ENCODE data around the gene AFG3L2.

Gene AFG3L2

GRCh38 chr18:12325726-12326245, 51.2 kb downstream of the AFG3L2 start:
- DNase-seq (ENCODE audit: low spot score): no peak

DNA sequence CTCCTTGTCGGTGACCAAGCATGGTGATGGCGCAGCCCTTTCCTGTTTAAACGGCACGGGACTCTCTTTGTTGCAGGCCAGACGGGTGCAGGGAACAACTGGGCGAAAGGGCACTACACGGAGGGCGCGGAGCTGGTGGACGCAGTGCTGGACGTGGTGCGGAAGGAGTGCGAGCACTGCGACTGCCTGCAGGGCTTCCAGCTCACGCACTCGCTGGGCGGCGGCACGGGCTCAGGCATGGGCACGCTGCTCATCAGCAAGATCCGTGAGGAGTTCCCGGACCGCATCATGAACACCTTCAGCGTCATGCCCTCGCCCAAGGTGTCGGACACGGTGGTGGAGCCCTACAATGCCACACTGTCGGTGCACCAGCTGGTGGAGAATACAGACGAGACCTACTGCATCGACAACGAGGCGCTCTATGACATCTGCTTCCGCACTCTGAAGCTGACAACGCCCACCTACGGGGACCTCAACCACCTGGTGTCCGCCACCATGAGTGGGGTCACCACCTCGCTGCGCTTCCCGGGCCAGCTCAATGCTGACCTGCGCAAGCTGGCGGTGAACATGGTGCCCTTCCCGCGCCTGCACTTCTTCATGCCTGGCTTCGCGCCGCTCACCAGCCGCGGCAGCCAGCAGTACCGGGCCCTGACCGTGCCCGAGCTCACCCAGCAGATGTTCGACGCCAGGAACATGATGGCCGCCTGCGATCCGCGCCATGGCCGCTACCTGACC, 51.9 kb downstream of the AFG3L2 start:
- DNase-seq (ENCODE audit: low spot score): no peak

DNA sequence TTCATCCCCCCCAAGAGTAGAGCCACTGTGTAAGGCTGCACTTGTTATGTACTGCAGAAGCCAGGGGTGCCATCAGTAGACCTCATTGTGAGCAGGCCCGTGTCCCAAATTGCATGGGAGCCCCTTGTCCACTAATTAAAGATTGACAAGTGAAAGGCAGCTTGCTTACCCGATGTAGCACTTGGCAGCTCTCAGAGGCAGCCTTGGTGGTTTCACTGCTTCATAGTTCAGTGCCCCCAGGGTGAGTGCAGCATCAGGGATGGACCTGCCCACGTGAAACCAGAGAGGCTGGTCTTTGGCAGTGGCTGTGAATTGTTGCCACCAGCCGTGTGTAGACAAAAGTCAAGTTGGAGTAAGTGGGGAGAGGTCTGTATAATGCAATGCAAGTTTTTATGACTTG, 55.7 kb downstream of the AFG3L2 start:
- DNase-seq (ENCODE audit: low spot score): no peak

DNA sequence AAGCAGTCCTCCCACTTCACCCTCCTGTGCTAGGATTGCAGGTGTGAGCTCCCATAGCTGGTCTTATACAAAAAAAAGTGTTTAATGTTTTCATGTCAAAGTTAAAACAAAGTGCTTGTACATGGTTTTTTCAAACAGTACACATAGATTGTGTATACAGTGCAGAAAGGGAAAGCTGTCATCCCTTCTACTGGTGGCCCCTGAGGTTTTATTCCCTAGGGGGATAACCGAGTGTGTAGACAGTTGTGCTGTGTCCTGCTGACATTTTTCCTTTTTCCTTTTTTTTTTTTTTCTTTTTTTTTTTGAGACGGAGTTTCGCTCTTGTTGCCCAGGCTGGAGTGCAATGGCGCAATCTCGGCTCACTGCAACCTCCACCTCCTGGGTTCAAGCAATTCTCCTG, 58.2 kb downstream of the AFG3L2 start:
- no peak for DNase-seq (ENCODE audit: low spot score)

GRCh38 chr18:12318334-12318697, 58.7 kb downstream of the AFG3L2 start:
- DNase-seq (ENCODE audit: low spot score): no peak

- no peak for DNase-seq (ENCODE audit: low spot score)
Measured at GRCh38 chr18:12317664-12318333, 59.2 kb downstream of the AFG3L2 start.

DNA sequence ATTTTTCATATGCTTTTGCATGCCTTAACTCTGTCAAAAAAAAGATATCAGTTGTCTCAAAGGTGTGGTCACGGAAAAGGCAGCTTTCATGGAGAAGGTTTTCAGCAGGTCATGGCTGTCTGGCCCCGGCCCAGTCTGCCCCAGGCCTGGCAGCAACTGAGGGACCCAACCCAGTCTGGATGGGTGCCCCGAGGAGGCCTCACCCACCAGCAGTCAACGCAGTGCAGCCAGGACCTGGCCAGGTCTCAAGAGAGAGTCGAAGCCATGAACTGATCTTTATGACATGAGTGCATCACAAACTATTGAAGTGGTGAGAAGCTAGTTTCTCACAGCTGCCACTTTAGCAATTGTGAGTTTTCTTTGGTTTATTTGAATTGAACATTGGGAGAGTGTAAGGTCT, 61.1 kb downstream of the AFG3L2 start:
- DNase-seq (ENCODE audit: low spot score): no peak

GRCh38 chr18:12315490-12315889, 61.5 kb downstream of the AFG3L2 start:
- no peak for DNase-seq (ENCODE audit: low spot score)

DNA sequence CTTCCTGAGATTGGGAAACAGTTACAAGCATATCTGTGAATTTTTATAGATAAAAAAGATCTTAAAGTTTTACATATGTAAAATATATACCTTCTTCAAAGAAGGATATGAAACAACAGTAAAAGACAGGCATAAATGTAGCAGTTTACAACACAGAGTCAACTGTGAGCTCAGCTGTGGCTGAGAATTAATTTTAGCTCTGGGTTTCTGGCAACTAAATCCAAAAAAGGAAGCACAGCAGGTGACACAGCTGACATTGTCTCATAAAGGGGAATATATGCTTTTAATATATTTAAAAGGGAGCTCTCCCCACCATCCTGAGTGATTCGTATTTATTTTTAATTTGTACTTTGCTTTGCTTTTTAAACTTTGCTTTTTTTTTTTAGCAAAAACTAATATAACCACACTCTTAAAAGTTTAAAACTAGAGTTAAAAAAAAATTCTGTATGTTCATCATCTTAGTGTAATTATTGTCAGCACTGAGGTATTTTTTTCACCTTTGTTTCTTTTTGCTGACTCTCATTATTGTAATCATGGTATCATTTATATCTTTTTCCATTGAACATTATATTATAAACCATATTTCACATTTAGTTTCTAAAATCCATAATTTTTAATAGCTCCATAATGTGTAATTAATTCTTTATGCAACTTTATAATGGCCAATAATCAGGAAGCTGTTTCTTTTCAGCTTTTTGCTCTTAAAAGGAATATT, 62.3 kb downstream of the AFG3L2 start:
- DNase-seq (ENCODE audit: low spot score): no peak

- DNase-seq (ENCODE audit: low spot score): no peak
Measured at GRCh38 chr18:12313530-12314245, 63.3 kb downstream of the AFG3L2 start.

DNA sequence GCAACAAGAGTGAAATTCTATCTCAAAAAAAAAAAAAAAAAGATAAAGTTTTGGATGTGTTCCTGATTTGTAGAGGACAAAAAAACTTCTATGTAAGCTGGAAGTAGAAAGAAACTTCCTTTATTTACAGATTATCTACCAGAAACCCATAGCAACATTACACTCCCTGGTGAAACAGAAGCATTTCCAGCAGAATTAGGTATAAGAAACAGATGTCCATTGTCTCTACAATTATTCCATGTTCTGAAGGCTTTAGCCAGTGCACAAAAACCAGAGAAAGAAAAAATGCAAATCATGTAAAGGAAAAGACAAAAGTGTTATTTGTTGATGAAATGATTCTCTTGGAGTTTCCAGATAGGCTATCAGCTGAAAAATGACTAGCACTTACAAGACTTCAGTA, 64.1 kb downstream of the AFG3L2 start:
- DNase-seq (ENCODE audit: low spot score): no peak

GRCh38 chr18:12310762-12311161, 66.3 kb downstream of the AFG3L2 start:
- DNase-seq (ENCODE audit: low spot score): no peak

- peak; percentile 41 for DNase-seq (ENCODE audit: low spot score)
Measured at GRCh38 chr18:12309683-12310198, 67.3 kb downstream of the AFG3L2 start.

GRCh38 chr18:12308386-12309100, 68.5 kb downstream of the AFG3L2 start:
- peak; percentile 83 for DNase-seq (ENCODE audit: low spot score)

- peak; percentile 46 for DNase-seq (ENCODE audit: low spot score)
Measured at GRCh38 chr18:12307701-12308385, 69.2 kb downstream of the AFG3L2 start, which contains the start of gene TUBB6. Gene TUBB6 (plus strand): TSS chr18:12308241. CDS start chr18:12308293, 52 bp downstream.

DNA sequence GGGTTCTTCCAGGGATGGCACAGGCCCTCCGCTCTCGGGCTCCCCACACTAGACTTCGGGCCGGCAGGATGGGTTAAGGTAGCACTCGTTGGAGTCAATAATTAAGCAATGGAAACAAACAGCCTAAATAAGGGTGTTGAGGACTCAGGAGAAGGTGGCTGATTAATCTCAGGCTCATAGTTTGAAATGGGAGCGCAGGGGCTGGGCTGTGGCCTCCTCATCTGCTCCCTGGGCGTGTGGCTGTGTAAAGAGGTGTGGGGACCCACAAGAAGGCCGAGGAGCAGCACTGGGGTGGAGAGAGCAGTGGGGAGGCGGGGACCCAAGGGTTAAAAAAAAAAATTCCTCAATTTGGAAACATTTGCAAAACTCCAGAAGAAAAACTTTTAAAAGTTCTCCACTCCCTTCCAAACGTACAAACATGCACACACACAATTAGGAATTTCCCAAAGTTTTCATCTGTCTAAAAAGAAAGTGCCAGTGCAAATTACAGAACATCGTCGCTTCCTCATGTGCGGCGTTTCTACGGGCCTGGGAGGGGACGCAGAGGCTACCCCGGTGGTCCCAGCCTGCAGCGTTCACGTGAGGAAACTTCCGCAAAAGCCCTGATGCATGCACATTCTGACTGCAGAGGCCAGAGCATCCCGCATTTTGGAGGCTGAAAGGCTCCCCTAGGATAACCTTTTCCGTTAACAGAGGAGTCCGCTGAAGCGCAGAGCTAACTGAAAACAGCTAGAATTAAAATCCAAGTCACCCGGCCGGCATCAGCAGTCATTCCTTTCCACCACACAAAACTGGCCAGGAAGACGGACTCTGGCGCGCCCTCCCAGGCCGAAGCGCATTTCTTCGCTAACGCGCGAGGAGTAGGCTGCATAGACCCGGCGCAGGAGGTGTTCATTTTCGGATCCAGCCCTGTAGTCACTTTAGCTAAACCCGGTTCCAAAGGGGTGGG, 70.0 kb downstream of the AFG3L2 start:
- DNase-seq (ENCODE audit: low spot score): no peak

DNA sequence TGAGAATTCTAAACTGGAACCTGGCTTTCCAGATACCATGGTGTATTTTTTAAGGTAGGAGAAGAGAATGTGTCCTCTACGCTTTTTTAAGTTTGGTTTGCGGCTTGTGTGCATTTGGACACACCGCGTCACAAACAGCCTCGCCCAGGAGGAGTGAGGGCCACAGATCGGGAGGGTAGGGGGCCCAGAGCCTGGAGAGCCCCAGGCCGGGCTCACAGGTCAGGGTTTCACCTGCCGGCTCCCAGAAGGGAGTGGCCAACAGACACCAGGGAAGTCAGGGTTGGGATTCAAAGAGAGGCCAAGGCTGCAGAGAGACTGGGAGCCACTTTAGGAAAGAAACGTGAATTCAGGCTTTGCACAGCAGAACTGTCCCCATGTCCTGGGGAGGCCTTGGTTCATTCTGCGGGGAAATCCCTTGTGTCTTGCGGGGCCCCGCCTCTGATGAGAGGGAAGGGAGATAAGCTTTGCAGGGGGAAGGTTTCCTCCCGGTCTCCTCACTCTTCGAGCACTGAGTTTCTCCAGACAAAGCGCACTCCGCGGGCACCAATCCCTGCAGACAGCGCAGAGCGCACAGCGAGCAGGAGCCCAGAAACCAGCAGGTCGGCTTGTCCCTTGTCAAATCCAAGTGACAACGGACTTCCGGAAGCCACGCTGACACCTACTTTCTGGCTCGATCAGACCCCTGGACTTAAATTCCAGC, 70.9 kb downstream of the AFG3L2 start:
- no peak for DNase-seq (ENCODE audit: low spot score)

- DNase-seq (ENCODE audit: low spot score): no peak
Measured at GRCh38 chr18:12305211-12305610, 71.8 kb downstream of the AFG3L2 start.

All from LoVo (cell line).